BLaER1 (cell line): ENCODE results near the gene INCA1.
A peak's percentile ranks its signal among the peaks of the same experiment; 100 is the strongest.

Experiments
- H3K27ac ChIP-seq: shearing (Covaris generic); formaldehyde crosslinking; 2 replicates; pipeline ENCODE4 v1.8.1; 2022
- H3K27me3 ChIP-seq: shearing (Covaris generic); formaldehyde crosslinking; 2 replicates; pipeline ENCODE4 v1.8.1; 2022
- H3K36me3 ChIP-seq: shearing (Covaris generic); formaldehyde crosslinking; 2 replicates; pipeline ENCODE4 v1.8.1; 2022
- H3K4me1 ChIP-seq: shearing (Covaris generic); formaldehyde crosslinking; 2 replicates; pipeline ENCODE4 v1.8.1; 2022
- H3K4me2 ChIP-seq: shearing (Covaris generic); formaldehyde crosslinking; 2 replicates; pipeline ENCODE4 v1.8.1; 2022
- H3K4me3 ChIP-seq: shearing (Covaris generic); formaldehyde crosslinking; 2 replicates; pipeline ENCODE4 v1.8.1; 2022
- H3K9ac ChIP-seq: shearing (Covaris generic); formaldehyde crosslinking; 2 replicates; pipeline ENCODE4 v1.8.1; 2022
- H3K9me3 ChIP-seq: shearing (Covaris generic); formaldehyde crosslinking; 2 replicates; pipeline ENCODE4 v1.8.1; 2022
- H4K20me1 ChIP-seq: shearing (Covaris generic); formaldehyde crosslinking; 2 replicates; pipeline ENCODE4 v1.8.1; 2022
- Cebpa-rat ChIP-seq: shearing (Covaris generic); IDR thresholded peaks from 2 replicates; pipeline ENCODE4 v1.8.1; 2022

Gene INCA1

GRCh38 chr17:4987767-4988567, 9.4 kb downstream of the INCA1 start:
- peaks cover under 1% of the 10 kb centered on the region; the same call in 1 of the 2 replicates for H3K36me3 ChIP-seq
- H3K9ac ChIP-seq: peak overlapping the region; percentile 89
- no peak for TF ChIP-seq Cebpa-rat
- no peaks in the 10 kb centered on the region for H3K27me3 ChIP-seq
- H4K20me1 ChIP-seq: 0 out of 2 replicates have a peak, but pooled peaks cover 6% of the 10 kb centered on the region
- peaks cover 50% of the 10 kb centered on the region for H3K4me1 ChIP-seq
- no peaks in the 10 kb centered on the region for H3K9me3 ChIP-seq
- H3K4me2 ChIP-seq: peak overlapping the region; percentile 98
- H3K27ac ChIP-seq: peak overlapping the region; percentile 94
- H3K4me3 ChIP-seq: peak overlapping the region; percentile 89

- H3K36me3 ChIP-seq: peaks cover 8% of the 10 kb centered on the region
- 0 out of 2 replicates have a peak, but pooled peaks cover 6% of the 10 kb centered on the region for H4K20me1 ChIP-seq
- peak within 1 kb of the TSS; percentile 98 for H3K4me2 ChIP-seq
- no peaks in the 10 kb centered on the region for H3K27me3 ChIP-seq
- H3K9me3 ChIP-seq: no peaks in the 10 kb centered on the region
- peak within 1 kb of the TSS; percentile 89 for H3K4me3 ChIP-seq
- peak within 1 kb of the TSS; percentile 94 for H3K27ac ChIP-seq
- peak within 1 kb of the TSS; percentile 89 for H3K9ac ChIP-seq
- TF ChIP-seq Cebpa-rat: no peak
- peaks cover 50% of the 10 kb centered on the region for H3K4me1 ChIP-seq
These were observed 10.2 kb downstream of the INCA1 start, which contains the start of gene CAMTA2 for GRCh38 chr17:4986951-4987766. Gene CAMTA2 (minus strand): TSS chr17:4987675. CDS start chr17:4986222, 1,453 bp downstream.

- Histone ChIP-seq H3K9ac (peak overlapping the region; percentile 89), H3K36me3 (peaks cover 14% of the 10 kb centered on the region), H3K9me3 (no peaks in the 10 kb centered on the region), H4K20me1 (0 out of 2 replicates have a peak, but pooled peaks cover 6% of the 10 kb centered on the region), H3K4me2 (peak overlapping the region; percentile 98), H3K4me3 (peak overlapping the region; percentile 89), H3K27ac (peak overlapping the region; percentile 94), H3K27me3 (no peaks in the 10 kb centered on the region), H3K4me1 (peaks cover 52% of the 10 kb centered on the region)
- TF ChIP-seq Cebpa-rat: no peak
These were observed 10.9 kb downstream of the INCA1 start for GRCh38 chr17:4986403-4986802.

DNA sequence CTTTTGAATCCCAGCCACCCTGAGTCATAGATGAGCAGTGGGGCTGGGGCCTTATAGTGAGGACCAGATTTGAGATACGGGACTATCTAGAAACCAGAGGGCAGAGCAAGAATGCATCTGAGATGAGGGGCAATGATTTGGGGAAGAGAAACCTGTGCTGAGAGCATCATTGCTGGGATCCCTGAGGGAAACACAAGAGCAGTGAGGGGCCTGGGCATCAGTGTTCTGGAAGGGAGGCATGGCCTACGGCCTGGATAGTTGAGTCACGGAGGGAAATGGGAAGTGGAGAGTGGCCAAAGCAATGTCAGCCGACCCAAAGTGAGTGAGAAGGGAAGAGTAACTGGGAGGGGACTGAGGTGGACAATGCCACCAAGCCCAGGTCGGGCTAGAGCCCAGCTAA, 15.0 kb downstream of the INCA1 start:
- Histone ChIP-seq H4K20me1 (no peaks in the 10 kb centered on the region), H3K4me1 (peaks cover 56% of the 10 kb centered on the region), H3K4me3 (no peak overlapping the region), H3K36me3 (peaks cover 46% of the 10 kb centered on the region), H3K9ac (no peak overlapping the region), H3K27ac (no peak overlapping the region), H3K27me3 (no peaks in the 10 kb centered on the region), H3K4me2 (no peak overlapping the region), H3K9me3 (no peaks in the 10 kb centered on the region)
- no peak for TF ChIP-seq Cebpa-rat

DNA sequence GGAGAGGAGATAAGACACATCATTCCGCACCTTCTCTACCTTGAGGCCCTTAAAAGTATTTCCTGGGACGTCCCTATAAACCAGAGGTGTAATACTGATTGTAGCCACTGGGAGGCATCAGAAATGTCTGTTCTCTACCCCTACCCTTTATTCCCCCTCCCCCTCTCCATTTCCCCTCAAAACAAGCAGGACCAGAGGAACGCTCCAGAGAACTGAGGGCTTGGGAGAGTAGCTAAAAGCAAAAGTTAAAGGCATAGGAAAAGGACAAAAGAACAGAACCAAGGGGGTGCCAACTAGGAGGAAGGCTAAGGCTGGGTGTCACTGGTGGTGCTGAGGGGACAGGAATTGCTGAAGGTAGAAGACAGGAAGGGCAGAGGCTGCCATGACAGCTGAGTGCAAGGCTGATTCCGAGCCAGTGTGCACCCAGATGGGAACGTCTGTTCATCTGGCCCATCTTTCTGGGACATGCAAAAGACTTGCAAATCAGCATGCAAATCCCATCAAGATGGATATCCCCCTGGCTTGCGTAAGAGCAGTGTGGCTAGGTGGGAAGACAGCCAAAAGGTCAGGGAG, 16.6 kb downstream of the INCA1 start:
- H3K9ac ChIP-seq: no peak overlapping the region
- peak overlapping the region; percentile 5; the same call in 1 of the 2 replicates for H3K27ac ChIP-seq
- peaks cover 59% of the 10 kb centered on the region for H3K36me3 ChIP-seq
- no peak overlapping the region for H3K4me3 ChIP-seq
- H4K20me1 ChIP-seq: no peaks in the 10 kb centered on the region
- peak overlapping the region; percentile 50 for H3K4me2 ChIP-seq
- TF ChIP-seq Cebpa-rat: no peak
- H3K27me3 ChIP-seq: no peaks in the 10 kb centered on the region
- no peaks in the 10 kb centered on the region for H3K9me3 ChIP-seq
- H3K4me1 ChIP-seq: peaks cover 44% of the 10 kb centered on the region

- peaks cover 41% of the 10 kb centered on the region for H3K4me1 ChIP-seq
- no peak for TF ChIP-seq Cebpa-rat
- no peaks in the 10 kb centered on the region for H3K9me3 ChIP-seq
- H3K36me3 ChIP-seq: peaks cover 72% of the 10 kb centered on the region
- H3K27me3 ChIP-seq: no peaks in the 10 kb centered on the region
- H3K4me2 ChIP-seq: peak overlapping the region; percentile 49
- H3K27ac ChIP-seq: peak overlapping the region; percentile 3; the same call in 1 of the 2 replicates
- H3K4me3 ChIP-seq: no peak overlapping the region
- H4K20me1 ChIP-seq: no peaks in the 10 kb centered on the region
- peak overlapping the region; percentile 33 for H3K9ac ChIP-seq
These were observed 18.6 kb downstream of the INCA1 start for GRCh38 chr17:4978726-4979125.

- peaks cover 90% of the 10 kb centered on the region for H3K36me3 ChIP-seq
- H3K4me3 ChIP-seq: no peak overlapping the region
- no peak for TF ChIP-seq Cebpa-rat
- no peaks in the 10 kb centered on the region for H4K20me1 ChIP-seq
- H3K27me3 ChIP-seq: no peaks in the 10 kb centered on the region
- H3K9me3 ChIP-seq: no peaks in the 10 kb centered on the region
- no peak overlapping the region for H3K4me2 ChIP-seq
- H3K27ac ChIP-seq: no peak overlapping the region; the same call in 1 of the 2 replicates
- H3K4me1 ChIP-seq: peaks cover 26% of the 10 kb centered on the region
- 0 out of 2 replicates have a peak overlapping the region, but pooled peaks have one; percentile 15 for H3K9ac ChIP-seq
These were observed 23.1 kb downstream of the INCA1 start for GRCh38 chr17:4974115-4974670.

GRCh38 chr17:4973256-4974114, 23.8 kb downstream of the INCA1 start:
- Histone ChIP-seq H3K4me3 (no peak overlapping the region), H3K27ac (no peak overlapping the region; the same call in 1 of the 2 replicates), H3K36me3 (peaks cover 88% of the 10 kb centered on the region), H3K9me3 (no peaks in the 10 kb centered on the region), H3K4me2 (no peak overlapping the region), H4K20me1 (no peaks in the 10 kb centered on the region), H3K4me1 (peaks cover 26% of the 10 kb centered on the region), H3K9ac (0 out of 2 replicates have a peak overlapping the region, but pooled peaks have one; percentile 15), H3K27me3 (no peaks in the 10 kb centered on the region)
- no peak for TF ChIP-seq Cebpa-rat
